Dermis microvascular lymphatic vessel endothelial cell (primary cell): ENCODE measurements around the gene NUP93. TPM values are rescaled to one million over a fixed set of nuclear protein-coding genes. Genes with fewer than 3 reads are reported as not detected.

ENCODE experiments used
- DNase-seq, 2 donors: peaks; one replicate each; pipeline versions ENCODE4 v3.0.0 to v3.0.0-alpha.2; 2010; ENCODE audit warnings: low read depth in 2 of 2
- total RNA-seq: library from RNA; depleted of rRNA; stranded (reverse); fragments of >200 nt; gene quantifications from 2 replicates; pipeline ENCODE4 v1.2.1, GENCODE V29; 2014

The NUP93 gene
- total RNA-seq, 1 donor from 2014 or later, result 85.4 TPM

DNA sequence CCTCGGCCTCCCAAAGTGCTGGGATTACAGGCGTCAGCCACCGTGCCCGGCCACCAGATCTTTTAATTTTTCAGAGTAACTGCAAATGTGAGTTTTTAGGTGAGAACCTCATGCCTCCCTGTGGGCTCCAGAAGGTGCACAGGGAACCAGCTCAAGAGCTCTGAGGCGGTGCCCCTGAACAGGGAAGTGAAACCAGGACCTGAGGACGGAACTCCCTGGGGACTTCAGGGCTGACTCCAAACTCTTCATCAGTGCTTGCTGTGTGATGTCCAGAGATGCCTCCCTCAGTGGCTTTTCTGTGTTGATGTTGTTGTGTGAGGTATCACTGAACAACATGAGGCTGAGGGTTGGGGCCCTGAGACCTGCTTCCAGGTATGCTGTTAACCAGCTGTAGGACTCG lies 158.9 kb downstream of the NUP93 start:
- DNase-seq, result no peak

- no peak for DNase-seq
Measured at GRCh38 chr16:56889206-56889605, 159.3 kb downstream of the NUP93 start.

GRCh38 chr16:56891685-56892084 lies 161.8 kb downstream of the NUP93 start:
- no peak for DNase-seq

- no peak for DNase-seq
Measured at GRCh38 chr16:56892705-56893104, 162.8 kb downstream of the NUP93 start.

- DNase-seq, result no peak
Measured at GRCh38 chr16:56894331-56894917, 164.5 kb downstream of the NUP93 start.

DNA sequence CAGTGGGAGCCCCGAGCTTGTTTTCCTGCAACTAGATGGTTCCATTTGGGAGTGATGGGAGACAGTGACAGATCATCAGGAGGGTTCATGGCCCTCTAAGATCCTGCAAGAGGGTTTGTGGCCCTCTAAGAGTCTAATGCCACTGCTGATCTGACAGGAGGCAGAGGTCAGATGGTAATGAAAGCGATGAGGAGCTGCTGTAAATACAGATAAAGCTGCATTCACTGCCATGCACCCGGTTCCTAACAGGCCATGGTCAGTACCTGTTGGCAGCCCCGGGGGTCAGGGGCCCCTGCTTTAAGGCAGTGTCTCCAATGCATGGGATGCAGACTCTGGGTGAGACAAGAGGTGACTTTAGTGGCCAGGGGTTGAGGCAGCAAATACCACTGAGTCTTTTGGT lies 165.9 kb downstream of the NUP93 start:
- no peak for DNase-seq

- no peak for DNase-seq
Measured at GRCh38 chr16:56896244-56896643, 166.3 kb downstream of the NUP93 start.

DNA sequence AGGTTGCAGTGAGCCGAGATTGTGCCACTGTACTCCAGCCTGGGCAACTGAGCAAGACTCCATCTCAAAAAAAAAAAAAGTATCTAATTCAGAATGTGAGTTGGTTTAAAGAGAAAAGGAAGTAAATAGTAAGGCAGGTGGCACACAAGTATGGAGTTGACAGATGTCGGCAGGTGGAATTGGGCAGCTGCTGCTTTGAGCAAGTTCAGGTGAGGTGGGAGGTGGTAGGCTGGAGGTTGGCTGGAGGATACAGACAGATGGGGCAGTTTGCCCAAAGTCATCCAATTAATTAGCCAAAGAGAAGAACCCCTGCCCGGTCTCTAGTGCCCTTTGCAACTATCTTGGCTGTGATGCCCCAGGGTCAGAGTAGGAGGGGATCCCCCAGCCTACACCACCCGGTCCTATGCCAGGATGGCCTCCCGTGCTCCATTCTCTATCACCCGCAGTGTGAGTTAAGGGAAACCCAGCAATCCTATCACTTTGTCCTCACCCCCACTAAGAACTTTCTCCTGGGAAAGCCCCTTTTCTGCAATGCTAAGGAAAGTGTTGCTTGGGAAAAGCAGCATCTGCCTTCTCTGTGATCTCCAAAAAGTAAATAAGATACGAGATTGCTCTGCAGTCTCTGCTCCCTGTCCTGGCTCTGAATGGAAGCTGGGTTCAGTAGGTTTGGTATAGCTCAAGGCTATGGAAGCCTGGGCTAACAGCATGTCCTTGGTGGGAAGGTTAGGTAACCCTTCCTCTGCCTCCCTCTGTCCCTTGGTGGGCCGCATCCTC lies 167.3 kb downstream of the NUP93 start:
- no peak for DNase-seq

- DNase-seq, result no peak
Measured at GRCh38 chr16:56898847-56899246, 168.9 kb downstream of the NUP93 start.

Other genes with a start within 250 kb of the NUP93 start
- gene BBS2, start 210.1 kb upstream of the NUP93 start, total RNA-seq, result 39.2 and 40.8 TPM in 2 replicates
- gene MT4, start 165.1 kb upstream of the NUP93 start, total RNA-seq, result not detected in 2 replicates
- gene MT3, start 140.6 kb upstream of the NUP93 start, total RNA-seq, result not detected in 2 replicates
- 32.5 and 46.3 TPM in 2 replicates for gene MT2A, start 121.5 kb upstream of the NUP93 start, total RNA-seq
- gene MT1E, start 104.3 kb upstream of the NUP93 start, total RNA-seq, result 11.1 and 108 TPM in 2 replicates
- gene MT1M, start 97.5 kb upstream of the NUP93 start, total RNA-seq, result 0.38 and 0.90 TPM in 2 replicates
- gene MT1A, start 91.5 kb upstream of the NUP93 start, total RNA-seq, result 1.7 TPM in 1 of 2 replicates, not detected in the other
- not detected in 2 replicates for gene MT1B, start 78.2 kb upstream of the NUP93 start, total RNA-seq
- 0.51 and 0.64 TPM in 2 replicates for gene MT1F, start 72.2 kb upstream of the NUP93 start, total RNA-seq
- not detected in 2 replicates for gene MT1G, start 62.1 kb upstream of the NUP93 start, total RNA-seq
- gene MT1H, start 60.3 kb upstream of the NUP93 start, total RNA-seq, result not detected in 2 replicates
- gene MT1X, start 47.7 kb upstream of the NUP93 start, total RNA-seq, result 7.0 and 15.0 TPM in 2 replicates
- not detected in 2 replicates for gene SLC12A3, start 135.1 kb downstream of the NUP93 start, total RNA-seq
- gene HERPUD1, start 202.0 kb downstream of the NUP93 start, total RNA-seq, result 72.9 and 142 TPM in 2 replicates
- gene CETP, start 231.8 kb downstream of the NUP93 start, total RNA-seq, result 12.3 and 12.8 TPM in 2 replicates